Kidney epithelial cell (primary cell): ENCODE results near the gene ADAD2. TPM values are rescaled to one million over a fixed set of nuclear protein-coding genes. Genes with fewer than 3 reads are reported as not detected.

Source experiments
- DNase-seq: peaks from one replicate; pipeline ENCODE4 v3.0.0-alpha.2; 2010; ENCODE audit warnings: low read depth
- H3K27me3 ChIP-seq: 2 replicates; pipeline ENCODE4 v1.6.0; 2011; ENCODE audit warnings: low read length; ENCODE audit not compliant: control insufficient read depth, insufficient read depth
- H3K36me3 ChIP-seq: 2 replicates; pipeline ENCODE4 v1.5.1; 2011; ENCODE audit warnings: low read length; ENCODE audit not compliant: control insufficient read depth, insufficient read depth
- H3K4me3 ChIP-seq: 2 replicates; pipeline ENCODE4 v1.5.1; 2011; ENCODE audit warnings: low read depth, mild to moderate bottlenecking, control low read depth, low read length
- total RNA-seq: library from RNA; depleted of rRNA; stranded (reverse); fragments of >200 nt; gene quantifications from 2 replicates; pipeline ENCODE4 v1.2.3, GENCODE V29; 2015
- TF ChIP-seq, protein P1 (sequence below): IDR thresholded peaks from 2 replicates; pipeline ENCODE4 v1.5.1; 2011; ENCODE audit warnings: mild to moderate bottlenecking, moderate library complexity, low read length, control low read depth, inconsistent platforms; ENCODE audit not compliant: insufficient read depth, poor library complexity, severe bottlenecking

ADAD2 gene
- total RNA-seq, 1 donor from 2014 or later = not detected

DNA sequence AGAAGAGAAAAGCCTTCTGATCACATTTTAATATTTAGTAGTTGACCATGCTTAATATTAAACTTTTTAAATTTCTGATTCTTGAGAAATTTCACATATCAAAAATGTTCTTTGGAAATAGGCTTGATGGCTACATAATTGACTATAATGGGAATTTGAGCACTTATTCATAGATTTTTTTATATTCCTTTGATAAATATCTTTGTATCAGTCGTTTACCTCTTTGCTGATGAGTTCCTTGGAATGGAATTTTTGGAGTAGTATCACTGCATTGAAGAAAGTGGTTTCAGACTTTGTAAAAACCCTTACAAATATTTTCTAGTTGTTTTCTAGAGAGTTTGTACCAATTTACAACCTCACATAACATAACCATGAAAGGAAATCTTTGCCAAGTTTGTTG lies 31.2 kb upstream of the ADAD2 start:
- DNase-seq = no peak
- no peaks in the 10 kb centered on the region for H3K36me3 ChIP-seq
- peaks cover 5% of the 10 kb centered on the region for H3K27me3 ChIP-seq
- H3K4me3 ChIP-seq = no peak overlapping the region
- TF ChIP-seq, protein P1, sequence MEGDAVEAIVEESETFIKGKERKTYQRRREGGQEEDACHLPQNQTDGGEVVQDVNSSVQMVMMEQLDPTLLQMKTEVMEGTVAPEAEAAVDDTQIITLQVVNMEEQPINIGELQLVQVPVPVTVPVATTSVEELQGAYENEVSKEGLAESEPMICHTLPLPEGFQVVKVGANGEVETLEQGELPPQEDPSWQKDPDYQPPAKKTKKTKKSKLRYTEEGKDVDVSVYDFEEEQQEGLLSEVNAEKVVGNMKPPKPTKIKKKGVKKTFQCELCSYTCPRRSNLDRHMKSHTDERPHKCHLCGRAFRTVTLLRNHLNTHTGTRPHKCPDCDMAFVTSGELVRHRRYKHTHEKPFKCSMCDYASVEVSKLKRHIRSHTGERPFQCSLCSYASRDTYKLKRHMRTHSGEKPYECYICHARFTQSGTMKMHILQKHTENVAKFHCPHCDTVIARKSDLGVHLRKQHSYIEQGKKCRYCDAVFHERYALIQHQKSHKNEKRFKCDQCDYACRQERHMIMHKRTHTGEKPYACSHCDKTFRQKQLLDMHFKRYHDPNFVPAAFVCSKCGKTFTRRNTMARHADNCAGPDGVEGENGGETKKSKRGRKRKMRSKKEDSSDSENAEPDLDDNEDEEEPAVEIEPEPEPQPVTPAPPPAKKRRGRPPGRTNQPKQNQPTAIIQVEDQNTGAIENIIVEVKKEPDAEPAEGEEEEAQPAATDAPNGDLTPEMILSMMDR = no peak

DNA sequence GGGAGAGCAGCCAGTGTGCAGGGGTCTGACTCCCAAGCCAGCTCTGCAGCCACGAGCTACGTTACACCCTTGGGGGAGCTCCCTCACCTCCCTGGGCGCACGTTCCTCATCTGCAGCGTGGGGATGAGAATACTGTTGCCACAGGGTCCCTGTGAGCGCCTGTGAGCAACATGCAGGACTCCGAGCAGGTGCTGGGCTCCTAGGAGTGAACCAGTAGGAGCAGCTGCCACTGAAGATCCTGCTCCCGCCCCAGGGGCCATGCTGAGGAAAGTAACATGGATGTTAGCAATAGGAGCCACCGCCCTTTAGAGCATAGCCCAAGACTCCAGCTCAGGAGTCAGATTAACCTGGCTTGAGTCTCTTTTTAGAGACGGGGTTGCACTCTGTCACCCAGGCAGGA lies 29.9 kb upstream of the ADAD2 start:
- no peaks in the 10 kb centered on the region for H3K36me3 ChIP-seq
- H3K27me3 ChIP-seq = peaks cover 5% of the 10 kb centered on the region
- TF ChIP-seq, protein P1 = no peak
- DNase-seq = no peak
- no peak overlapping the region for H3K4me3 ChIP-seq

DNA sequence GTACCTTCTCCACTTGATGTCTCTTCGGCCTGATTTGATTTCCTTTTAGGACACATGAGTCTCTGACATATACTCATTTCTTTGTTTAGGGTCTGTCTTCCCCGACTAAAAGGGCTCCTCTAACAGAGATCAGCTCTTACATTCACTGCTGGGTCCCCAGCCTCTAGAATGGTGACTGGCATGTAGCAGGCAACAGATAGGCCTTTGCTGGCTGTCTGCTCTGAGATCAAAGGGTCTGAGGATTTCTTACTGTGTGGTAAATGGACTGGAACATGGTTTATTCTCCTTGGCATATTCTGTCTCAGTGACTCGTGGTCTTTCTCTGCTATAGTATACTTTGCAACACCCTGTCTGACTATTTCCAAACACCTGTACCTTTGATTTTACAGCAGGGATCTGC lies 29.2 kb upstream of the ADAD2 start:
- no peak for DNase-seq

DNA sequence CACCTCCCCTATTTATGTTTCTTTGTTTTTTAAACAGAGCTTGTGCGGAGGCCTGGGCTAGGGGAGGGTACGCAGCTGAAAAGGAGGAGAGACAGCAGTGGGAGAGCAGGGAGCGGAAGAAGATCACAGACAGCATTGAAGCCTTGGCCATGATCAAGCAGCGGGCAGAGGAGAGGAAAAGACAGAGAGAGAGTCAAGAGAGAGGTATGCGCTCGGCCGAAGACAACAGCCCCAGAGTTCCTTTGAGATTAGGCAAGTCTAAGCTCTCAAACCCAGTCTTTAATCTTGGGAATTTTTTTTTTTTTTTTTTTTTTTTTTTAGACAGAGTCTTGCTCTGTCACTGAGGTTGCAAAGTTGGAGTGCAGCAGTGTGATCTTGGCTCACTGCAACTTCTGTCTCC lies 25.2 kb upstream of the ADAD2 start:
- H3K36me3 ChIP-seq = no peaks in the 10 kb centered on the region
- peaks cover 11% of the 10 kb centered on the region for H3K27me3 ChIP-seq
- TF ChIP-seq, protein P1 = no peak
- no peak for DNase-seq
- no peak overlapping the region for H3K4me3 ChIP-seq

More for the DNA sequence above, 29.2 kb upstream of the ADAD2 start:
- H3K27me3 ChIP-seq = peaks cover 7% of the 10 kb centered on the region
- H3K4me3 ChIP-seq = no peak overlapping the region
- TF ChIP-seq, protein P1 = no peak
- no peaks in the 10 kb centered on the region for H3K36me3 ChIP-seq

DNA sequence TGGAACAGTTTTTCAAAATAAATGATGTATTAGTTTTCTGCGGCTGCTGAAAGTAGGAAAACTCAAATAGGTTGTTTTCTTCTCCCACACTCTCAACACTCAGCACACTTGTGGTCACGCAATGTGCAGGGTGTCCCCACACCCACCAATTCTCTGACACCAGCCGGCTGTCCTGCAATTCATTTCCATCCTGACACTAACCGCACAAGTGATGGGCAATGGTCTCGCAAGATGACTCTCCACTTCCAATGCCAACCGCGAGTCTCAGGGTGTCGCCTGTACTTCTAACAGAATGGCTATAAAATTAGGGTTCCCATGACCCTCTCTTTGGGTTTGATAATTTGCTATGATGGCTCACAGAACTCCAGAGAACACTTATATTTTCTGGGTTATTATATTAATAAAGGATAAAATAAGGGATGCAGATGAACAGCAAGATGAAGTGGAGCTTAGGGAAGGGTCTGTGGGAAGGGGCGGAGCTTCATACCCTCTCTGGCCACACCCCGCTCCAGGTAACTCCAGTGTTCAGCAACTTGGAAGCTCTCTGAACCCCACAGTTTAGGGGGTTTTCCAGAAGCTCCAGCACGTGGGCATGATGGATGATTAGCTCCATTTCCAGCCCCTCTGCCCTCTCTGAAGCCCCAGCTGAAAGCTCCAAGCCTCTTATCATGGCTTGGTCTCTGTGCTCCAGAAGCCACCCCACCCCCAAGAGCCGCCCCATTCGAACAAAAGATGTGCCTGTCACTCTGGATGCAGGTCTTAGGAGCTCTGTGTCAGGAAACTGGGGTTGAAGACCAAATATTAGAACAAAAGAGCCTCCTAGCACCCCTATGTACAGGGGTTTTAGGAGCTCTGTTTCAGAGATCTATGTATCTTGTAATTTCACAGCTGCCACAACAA lies 23.9 kb upstream of the ADAD2 start:
- Histone ChIP-seq H3K27me3 (peaks cover 11% of the 10 kb centered on the region), H3K36me3 (no peaks in the 10 kb centered on the region), H3K4me3 (no peak overlapping the region)
- TF ChIP-seq, protein P1 = no peak
- DNase-seq = no peak
